Prostate gland (tissue), 2 donors: ENCODE data around the gene C10orf90.

Experiments
- POLR2A ChIP-seq: fragments of 450-650 bp; IDR thresholded peaks from one replicate; pipeline ENCODE4 v1.6.1; 2016; ENCODE audit warnings: antibody characterized with exemption, mild to moderate bottlenecking
- TF ChIP-seq, protein P1 (sequence below), 4 experiments: fragments of 200-600 bp in 2 of 4; fragments of 450-650 bp in 2 of 4; sonication (generic) in 2 of 4; IDR thresholded peaks; 1 replicate in 3 of 4; 2 replicates in 1 of 4; pipeline ENCODE4 v1.5.1; 2016 to 2019; ENCODE audit warnings: antibody characterized with exemption in 4 of 4, mild to moderate bottlenecking in 2 of 4, moderate library complexity in 2 of 4

DNA sequence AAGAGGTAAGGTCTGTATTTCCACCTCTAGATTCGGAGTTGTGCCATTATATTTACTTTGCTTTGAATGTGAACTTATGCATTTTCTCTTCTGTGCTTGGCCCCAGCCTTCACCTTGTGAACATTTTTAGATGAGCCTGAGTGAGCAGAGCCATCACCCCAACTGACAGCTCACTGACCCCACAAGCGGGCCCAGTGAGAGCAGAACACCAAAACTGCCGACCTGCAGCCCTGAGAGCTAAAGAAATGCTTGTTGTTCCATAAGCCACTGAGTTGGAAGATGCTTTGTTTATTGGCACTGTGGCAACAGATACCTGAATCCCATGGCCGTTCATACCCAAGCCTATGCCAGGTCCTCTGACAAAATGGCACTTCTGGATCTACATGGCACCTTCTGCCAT, 37.8 kb downstream of the C10orf90 start:
- no peak for TF ChIP-seq POLR2A
- TF ChIP-seq, protein P1, sequence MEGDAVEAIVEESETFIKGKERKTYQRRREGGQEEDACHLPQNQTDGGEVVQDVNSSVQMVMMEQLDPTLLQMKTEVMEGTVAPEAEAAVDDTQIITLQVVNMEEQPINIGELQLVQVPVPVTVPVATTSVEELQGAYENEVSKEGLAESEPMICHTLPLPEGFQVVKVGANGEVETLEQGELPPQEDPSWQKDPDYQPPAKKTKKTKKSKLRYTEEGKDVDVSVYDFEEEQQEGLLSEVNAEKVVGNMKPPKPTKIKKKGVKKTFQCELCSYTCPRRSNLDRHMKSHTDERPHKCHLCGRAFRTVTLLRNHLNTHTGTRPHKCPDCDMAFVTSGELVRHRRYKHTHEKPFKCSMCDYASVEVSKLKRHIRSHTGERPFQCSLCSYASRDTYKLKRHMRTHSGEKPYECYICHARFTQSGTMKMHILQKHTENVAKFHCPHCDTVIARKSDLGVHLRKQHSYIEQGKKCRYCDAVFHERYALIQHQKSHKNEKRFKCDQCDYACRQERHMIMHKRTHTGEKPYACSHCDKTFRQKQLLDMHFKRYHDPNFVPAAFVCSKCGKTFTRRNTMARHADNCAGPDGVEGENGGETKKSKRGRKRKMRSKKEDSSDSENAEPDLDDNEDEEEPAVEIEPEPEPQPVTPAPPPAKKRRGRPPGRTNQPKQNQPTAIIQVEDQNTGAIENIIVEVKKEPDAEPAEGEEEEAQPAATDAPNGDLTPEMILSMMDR (IDR thresholded peaks at IDR 0.05): no peak
